Upper lobe of left lung (tissue), 6 donors: ENCODE results near the gene MT1G. TPM values are rescaled to one million over a fixed set of nuclear protein-coding genes. Genes with fewer than 3 reads are reported as not detected.

Experiments
- ATAC-seq, 2 donors: fragments of 200-7000 bp; cut with Tn5 transposase; one replicate each; pipeline ENCODE4 v1.9.1; 2022; ENCODE audit warnings: mild to moderate bottlenecking in 2 of 2, moderate library complexity in 2 of 2; ENCODE audit not compliant: low FRiP score in 2 of 2
- DNase-seq, 2 donors: peaks; one replicate each; pipeline ENCODE4 v3.0.0-alpha.2; 2019 to 2020
- H3K27ac ChIP-seq, 4 donors: fragments of 200-600 bp; sonication (generic); one replicate each; pipeline ENCODE4 v1.5.1; 2016 to 2019
- H3K27me3 ChIP-seq, 4 donors: fragments of 200-600 bp; sonication (generic); one replicate each; pipeline ENCODE4 v1.5.1; 2017 to 2019
- H3K36me3 ChIP-seq, 4 donors: fragments of 200-600 bp; sonication (generic); one replicate each; pipeline ENCODE4 v1.5.1; 2016 to 2019
- H3K4me1 ChIP-seq, 4 donors: fragments of 200-600 bp; sonication (generic); one replicate each; pipeline ENCODE4 v1.5.1; 2018 to 2019
- H3K4me3 ChIP-seq, 4 donors: fragments of 200-600 bp; sonication (generic); one replicate each; pipeline ENCODE4 v1.5.1; 2017 to 2019; ENCODE audit warnings: mild to moderate bottlenecking in 2 of 4, moderate library complexity in 1 of 4
- H3K9me3 ChIP-seq, 4 donors: fragments of 200-600 bp; sonication (generic); one replicate each; pipeline ENCODE4 v1.5.1; 2018 to 2019
- CTCF ChIP-seq, 6 experiments: fragments of 450-650 bp in 4 of 6; fragments of 200-600 bp in 2 of 6; sonication (generic) in 2 of 6; IDR thresholded peaks; one replicate each; pipeline ENCODE4 v1.5.1; 2016 to 2019; ENCODE audit warnings: antibody characterized with exemption in 6 of 6
- EP300 ChIP-seq, 4 donors: sonication (generic); formaldehyde crosslinking; IDR thresholded peaks; one replicate each; pipeline ENCODE4 v1.5.1; 2017; ENCODE audit warnings: antibody characterized with exemption in 4 of 4, control low read depth in 2 of 4
- POLR2A ChIP-seq, 4 donors: fragments of 450-650 bp; IDR thresholded peaks; one replicate each; pipeline ENCODE4 v1.5.1; 2016 to 2017; ENCODE audit warnings: antibody characterized with exemption in 4 of 4, mild to moderate bottlenecking in 2 of 4
- POLR2AphosphoS5 ChIP-seq, 2 donors: sonication (generic); formaldehyde crosslinking; IDR thresholded peaks; one replicate each; pipeline ENCODE4 v1.5.1; 2017; ENCODE audit warnings: antibody characterized with exemption in 2 of 2
- WGBS, 2 donors: methylation state at CpG; one replicate each; pipeline ENCODE4 v1.1.5; 2017 to 2018; 5-methylcytosine and 5-hydroxymethylcytosine counted together
- total RNA-seq, 6 donors: library from RNA; depleted of rRNA in 4 of 6; stranded (reverse); fragments of >200 nt in 4 of 6; gene quantifications; one replicate each; pipeline versions ENCODE4 v1.1.0 to v1.2.1, GENCODE V29; 2016 to 2021
- donor health status: DM: no; HTN: no; CAD: no; lungs with moderate emphysema.
- donor health status: DM: no; HTN: yes; CAD: no; lungs with severe emphysema.

Gene MT1G
- total RNA-seq, 6 donors from 2014 or later, result 4.5 to 93.0 (median 14.0) TPM; not detected in 1

- ATAC-seq, result no peak
- H3K27ac ChIP-seq, result no peak overlapping the region
- WGBS, 2 donors, result 80 to 91% methylated on average over 7 of the region's 7 CpGs
Measured at GRCh38 chr16:56653218-56653617, 14.6 kb downstream of the MT1G start.

GRCh38 chr16:56652600-56652999, 15.3 kb downstream of the MT1G start:
- Histone ChIP-seq H3K27me3 (no peaks in the 10 kb centered on the region), H3K27ac (no peak overlapping the region), H3K36me3 (no peaks in the 10 kb centered on the region), H3K4me1 (peaks cover 2 to 6% (median 5%) of the 10 kb centered on the region in 4 donors), H3K9me3 (no peaks in the 10 kb centered on the region), H3K4me3 (no peak overlapping the region)
- WGBS, 2 donors, result 44 to 56% methylated on average over 1 of the region's 1 CpG
- no peak for DNase-seq
- no peak for ATAC-seq
- TF ChIP-seq EP300 (IDR thresholded peaks at IDR 0.05), result no peak
- no peak for TF ChIP-seq CTCF (IDR thresholded peaks at IDR 0.05)
- TF ChIP-seq POLR2A (IDR thresholded peaks at IDR 0.05), result no peak
- no peak for TF ChIP-seq POLR2AphosphoS5 (IDR thresholded peaks at IDR 0.05)

More at GRCh38 chr16:56653218-56653617, 14.6 kb downstream of the MT1G start:
- Histone ChIP-seq H3K4me1 (peaks cover 2 to 12% (median 10%) of the 10 kb centered on the region in 4 donors), H3K27me3 (no peaks in the 10 kb centered on the region), H3K9me3 (no peaks in the 10 kb centered on the region), H3K36me3 (no peaks in the 10 kb centered on the region), H3K4me3 (no peak overlapping the region)
- no peak for DNase-seq
- TF ChIP-seq POLR2A (IDR thresholded peaks at IDR 0.05) (no peak), POLR2AphosphoS5 (IDR thresholded peaks at IDR 0.05) (no peak), EP300 (IDR thresholded peaks at IDR 0.05) (no peak), CTCF (IDR thresholded peaks at IDR 0.05) (no peak)

- H3K4me3 ChIP-seq, result no peak within 1 kb of the TSS
- H3K27ac ChIP-seq, result no peak within 1 kb of the TSS
- WGBS, 2 donors, result 67 to 73% methylated on average over 1 to 7 of the region's 7 CpGs
- H3K27me3 ChIP-seq, result no peaks in the 10 kb centered on the region
- no peaks in the 10 kb centered on the region for H3K4me1 ChIP-seq
- H3K36me3 ChIP-seq, result no peaks in the 10 kb centered on the region
- no peak for TF ChIP-seq POLR2AphosphoS5 (IDR thresholded peaks at IDR 0.05)
- no peak for TF ChIP-seq EP300 (IDR thresholded peaks at IDR 0.05)
- TF ChIP-seq CTCF (IDR thresholded peaks at IDR 0.05), result no peak
- no peak for TF ChIP-seq POLR2A (IDR thresholded peaks at IDR 0.05)
- H3K9me3 ChIP-seq, result no peaks in the 10 kb centered on the region
- no peak for DNase-seq
- no peak for ATAC-seq
Measured at GRCh38 chr16:56651586-56651985, 16.3 kb downstream of the MT1G start, which contains the start of gene MT1B. Gene MT1B, plus strand, starts transcription at chr16:56651886. Its CDS starts 68 bp downstream, at chr16:56651954.

- Histone ChIP-seq H3K27ac (no peak overlapping the region), H3K9me3 (no peaks in the 10 kb centered on the region), H3K4me1 (no peaks in the 10 kb centered on the region), H3K27me3 (no peaks in the 10 kb centered on the region), H3K4me3 (no peak overlapping the region), H3K36me3 (no peaks in the 10 kb centered on the region)
- no peak for TF ChIP-seq EP300 (IDR thresholded peaks at IDR 0.05)
- no peak for TF ChIP-seq POLR2A (IDR thresholded peaks at IDR 0.05)
- TF ChIP-seq CTCF (IDR thresholded peaks at IDR 0.05), result no peak
- no peak for TF ChIP-seq POLR2AphosphoS5 (IDR thresholded peaks at IDR 0.05)
- 74 to 77% methylated on average over 3 of the region's 3 CpGs for WGBS, 2 donors
- ATAC-seq (no peak), DNase-seq (no peak)
Measured at GRCh38 chr16:56649820-56650219, 18.0 kb downstream of the MT1G start.

- Histone ChIP-seq H3K36me3 (no peaks in the 10 kb centered on the region), H3K27ac (no peak overlapping the region), H3K4me3 (no peak overlapping the region), H3K4me1 (peaks cover 0 to under 1% (median 0%) of the 10 kb centered on the region in 4 donors), H3K27me3 (no peaks in the 10 kb centered on the region), H3K9me3 (no peaks in the 10 kb centered on the region)
- ATAC-seq (no peak), DNase-seq (no peak)
- TF ChIP-seq CTCF (IDR thresholded peaks at IDR 0.05) (no peak), POLR2A (IDR thresholded peaks at IDR 0.05) (no peak), POLR2AphosphoS5 (IDR thresholded peaks at IDR 0.05) (no peak), EP300 (IDR thresholded peaks at IDR 0.05) (no peak)
- WGBS, 2 donors, result 93 to 100% methylated on average over 2 of the region's 2 CpGs
Measured at GRCh38 chr16:56649271-56649670, 18.6 kb downstream of the MT1G start.
